OCI-LY3 (cell line): Measurements from ENCODE around the gene CYP4F2.

ENCODE experiments used
- EZH2phosphoT487 ChIP-seq: fragments of 200-600 bp; shearing (Covaris generic); IDR thresholded peaks from 2 replicates; pipeline ENCODE4 v1.6.1; 2018; ENCODE audit warnings: antibody characterized with exemption, mixed run types, low read depth
- TF ChIP-seq, protein P1 (sequence below): fragments of 200-600, 300-600 bp; sonication (generic); IDR thresholded peaks from 2 replicates; pipeline ENCODE4 v1.5.1; 2014; ENCODE audit warnings: antibody characterized with exemption, low read length, low read depth

DNA sequence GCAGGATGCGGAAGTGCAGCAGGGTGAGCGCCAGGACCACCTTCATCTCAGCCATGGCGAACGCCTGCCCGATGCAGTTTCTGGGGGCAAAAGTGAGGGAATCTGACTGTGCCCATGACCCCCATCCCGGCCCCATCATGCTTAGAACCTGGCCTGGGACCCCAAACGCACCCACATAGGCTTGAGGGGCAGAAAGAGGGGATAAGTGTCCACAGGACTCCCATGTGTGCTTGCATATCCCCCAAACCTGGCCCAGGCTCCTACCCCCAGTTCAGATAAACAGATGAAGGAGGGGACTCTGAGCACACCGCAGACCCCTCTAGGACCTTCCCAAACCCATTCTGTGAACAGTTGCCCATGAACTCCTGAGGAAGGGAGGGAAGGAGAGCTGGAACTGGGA lies 16.0 kb upstream of the CYP4F2 start:
- TF ChIP-seq, protein P1, sequence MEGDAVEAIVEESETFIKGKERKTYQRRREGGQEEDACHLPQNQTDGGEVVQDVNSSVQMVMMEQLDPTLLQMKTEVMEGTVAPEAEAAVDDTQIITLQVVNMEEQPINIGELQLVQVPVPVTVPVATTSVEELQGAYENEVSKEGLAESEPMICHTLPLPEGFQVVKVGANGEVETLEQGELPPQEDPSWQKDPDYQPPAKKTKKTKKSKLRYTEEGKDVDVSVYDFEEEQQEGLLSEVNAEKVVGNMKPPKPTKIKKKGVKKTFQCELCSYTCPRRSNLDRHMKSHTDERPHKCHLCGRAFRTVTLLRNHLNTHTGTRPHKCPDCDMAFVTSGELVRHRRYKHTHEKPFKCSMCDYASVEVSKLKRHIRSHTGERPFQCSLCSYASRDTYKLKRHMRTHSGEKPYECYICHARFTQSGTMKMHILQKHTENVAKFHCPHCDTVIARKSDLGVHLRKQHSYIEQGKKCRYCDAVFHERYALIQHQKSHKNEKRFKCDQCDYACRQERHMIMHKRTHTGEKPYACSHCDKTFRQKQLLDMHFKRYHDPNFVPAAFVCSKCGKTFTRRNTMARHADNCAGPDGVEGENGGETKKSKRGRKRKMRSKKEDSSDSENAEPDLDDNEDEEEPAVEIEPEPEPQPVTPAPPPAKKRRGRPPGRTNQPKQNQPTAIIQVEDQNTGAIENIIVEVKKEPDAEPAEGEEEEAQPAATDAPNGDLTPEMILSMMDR = no peak
- TF ChIP-seq EZH2phosphoT487 = no peak
